ENCODE results near the gene CABLES2. TPM values are rescaled to one million over a fixed set of nuclear protein-coding genes. Genes with fewer than 3 reads are reported as not detected.

CABLES2 gene
- total and polyA plus RNA-seq, 4 donors, result 0.92 to 3.2 (median 2.0) TPM

DNA sequence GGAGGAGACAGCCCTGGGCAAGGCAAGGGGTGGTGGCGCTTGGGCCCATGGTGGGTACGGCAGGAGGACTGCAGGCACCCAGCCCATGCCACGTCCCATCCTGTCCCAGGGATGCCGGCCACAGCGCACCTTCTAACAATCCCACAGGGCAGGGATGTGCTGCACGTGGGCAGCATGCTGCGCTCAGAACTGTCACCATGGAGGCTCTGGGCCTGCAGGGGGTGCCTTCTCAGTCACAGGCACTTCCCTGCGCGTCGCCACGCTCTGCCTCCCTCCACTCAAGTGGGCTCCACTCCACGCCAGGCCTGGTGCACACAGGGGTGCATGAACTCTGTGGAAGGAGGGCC, 2.4 kb downstream of the CABLES2 start (continued):
- TF ChIP-seq ATF3 (IDR thresholded peaks at IDR 0.05) (no peak), JUND (IDR thresholded peaks at IDR 0.05) (no peak), NR2F2 (IDR thresholded peaks at IDR 0.05) (no peak)

GRCh38 chr20:62404112-62404665, 2.9 kb downstream of the CABLES2 start:
- H3K4me3 ChIP-seq (ENCODE audit: low read depth in 1 of 3, low read length in 3 of 3), result no peak overlapping the region
- no peak for DNase-seq (ENCODE audit: low spot score)
- no peaks in the 10 kb centered on the region for H3K36me3 ChIP-seq (ENCODE audit: control insufficient read depth in 4 of 4, insufficient read depth in 3 of 4, low read depth in 1 of 4, low read length in 3 of 4)
- peaks cover 12 to 24% (median 18%) of the 10 kb centered on the region in 4 donors for H3K4me1 ChIP-seq (ENCODE audit: control insufficient read depth in 4 of 4, insufficient read depth in 4 of 4, low read length in 3 of 4)
- TF ChIP-seq YY1 (IDR thresholded peaks at IDR 0.05) (no peak), JUND (IDR thresholded peaks at IDR 0.05) (no peak), TAF1 (conservative IDR thresholded peaks at IDR 0.05) (no peak)
- TF ChIP-seq, protein P1, sequence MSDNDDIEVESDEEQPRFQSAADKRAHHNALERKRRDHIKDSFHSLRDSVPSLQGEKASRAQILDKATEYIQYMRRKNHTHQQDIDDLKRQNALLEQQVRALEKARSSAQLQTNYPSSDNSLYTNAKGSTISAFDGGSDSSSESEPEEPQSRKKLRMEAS (IDR thresholded peaks at IDR 0.05), result no peak
- no peaks in the 10 kb centered on the region for H3K27me3 ChIP-seq (ENCODE audit: control insufficient read depth in 4 of 4, insufficient read depth in 4 of 4, low read length in 3 of 4)
- H3K27ac ChIP-seq (ENCODE audit: low read depth in 1 of 2, low read length in 2 of 2), result no peak overlapping the region
- no peak overlapping the region for H3K9ac ChIP-seq (ENCODE audit: low read depth in 1 of 2, low read length in 2 of 2)
- no peaks in the 10 kb centered on the region for H3K9me3 ChIP-seq (ENCODE audit: control insufficient read depth in 4 of 4, low read length in 3 of 4)
- 94% methylated on average over 9 of the region's 9 CpGs for WGBS

DNA sequence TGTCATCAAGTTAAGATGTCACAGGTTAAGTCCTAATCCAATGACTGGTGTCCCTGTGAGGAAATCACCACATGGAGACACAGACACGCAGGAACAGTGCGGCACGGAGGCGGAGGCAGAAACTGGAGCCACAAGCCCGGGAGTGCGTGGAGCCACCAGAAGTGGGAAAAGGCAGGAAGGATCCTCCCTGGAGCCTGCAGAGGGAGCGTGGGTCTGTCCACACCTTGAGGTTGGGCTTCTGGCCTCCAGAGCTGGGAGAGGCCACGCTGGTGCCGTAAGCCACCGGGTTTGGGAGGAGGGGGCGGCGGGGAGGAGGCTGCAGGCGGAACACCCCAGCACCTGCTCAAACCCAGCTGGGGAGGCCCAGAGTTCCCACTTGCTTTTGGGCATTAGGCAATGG, 3.8 kb downstream of the CABLES2 start:
- H3K36me3 ChIP-seq (ENCODE audit: control insufficient read depth in 4 of 4, insufficient read depth in 3 of 4, low read depth in 1 of 4, low read length in 3 of 4), result no peaks in the 10 kb centered on the region
- no peak overlapping the region for H3K9ac ChIP-seq (ENCODE audit: low read depth in 1 of 2, low read length in 2 of 2)
- H3K4me1 ChIP-seq (ENCODE audit: control insufficient read depth in 4 of 4, insufficient read depth in 4 of 4, low read length in 3 of 4), result peaks cover 12 to 24% (median 18%) of the 10 kb centered on the region in 4 donors
- no peak overlapping the region for H3K27ac ChIP-seq (ENCODE audit: low read depth in 1 of 2, low read length in 2 of 2)
- H3K9me3 ChIP-seq (ENCODE audit: control insufficient read depth in 4 of 4, low read length in 3 of 4), result no peaks in the 10 kb centered on the region
- H3K4me3 ChIP-seq (ENCODE audit: low read depth in 1 of 3, low read length in 3 of 3), result no peak overlapping the region
- no peaks in the 10 kb centered on the region for H3K27me3 ChIP-seq (ENCODE audit: control insufficient read depth in 4 of 4, insufficient read depth in 4 of 4, low read length in 3 of 4)
- WGBS, result 95% methylated on average over 13 of the region's 13 CpGs
- TF ChIP-seq, protein P2, sequence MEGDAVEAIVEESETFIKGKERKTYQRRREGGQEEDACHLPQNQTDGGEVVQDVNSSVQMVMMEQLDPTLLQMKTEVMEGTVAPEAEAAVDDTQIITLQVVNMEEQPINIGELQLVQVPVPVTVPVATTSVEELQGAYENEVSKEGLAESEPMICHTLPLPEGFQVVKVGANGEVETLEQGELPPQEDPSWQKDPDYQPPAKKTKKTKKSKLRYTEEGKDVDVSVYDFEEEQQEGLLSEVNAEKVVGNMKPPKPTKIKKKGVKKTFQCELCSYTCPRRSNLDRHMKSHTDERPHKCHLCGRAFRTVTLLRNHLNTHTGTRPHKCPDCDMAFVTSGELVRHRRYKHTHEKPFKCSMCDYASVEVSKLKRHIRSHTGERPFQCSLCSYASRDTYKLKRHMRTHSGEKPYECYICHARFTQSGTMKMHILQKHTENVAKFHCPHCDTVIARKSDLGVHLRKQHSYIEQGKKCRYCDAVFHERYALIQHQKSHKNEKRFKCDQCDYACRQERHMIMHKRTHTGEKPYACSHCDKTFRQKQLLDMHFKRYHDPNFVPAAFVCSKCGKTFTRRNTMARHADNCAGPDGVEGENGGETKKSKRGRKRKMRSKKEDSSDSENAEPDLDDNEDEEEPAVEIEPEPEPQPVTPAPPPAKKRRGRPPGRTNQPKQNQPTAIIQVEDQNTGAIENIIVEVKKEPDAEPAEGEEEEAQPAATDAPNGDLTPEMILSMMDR (IDR thresholded peaks at IDR 0.05; ENCODE audit: low read depth, low read length, missing input control), result no peak
- TF ChIP-seq HNF4A (conservative IDR thresholded peaks at IDR 0.05) (no peak), ZBTB33 (IDR thresholded peaks at IDR 0.05) (no peak), SP1 (IDR thresholded peaks at IDR 0.05) (no peak), EGR1 (IDR thresholded peaks at IDR 0.05; ENCODE audit: low read depth in 2 of 2) (no peak), NR2F2 (IDR thresholded peaks at IDR 0.05) (no peak), TAF1 (conservative IDR thresholded peaks at IDR 0.05) (no peak)
- DNase-seq (ENCODE audit: low spot score), result no peak

All from liver (tissue), 9 donors.